Stimulated activated CD4-positive, alpha-beta T cell treated with anti-CD3 and anti-CD28 coated beads, Interleukin-12 subunit alpha, Interleukin-12 subunit beta, amount 100 ng/mL, for 24 hours (primary cell): ENCODE data around the gene DNASE2.
"Not testable (repeated sequence)": the region's sequence is repeated elsewhere in the genome, so short reads cannot be mapped to it uniquely, and the experiment has no call there.

Source experiments
- DNase-seq, 2 experiments: peaks; one replicate each; pipeline ENCODE4 v3.0.0-alpha.2; 2020; ENCODE audit warnings: low read depth in 2 of 2

DNASE2 gene, protein sequence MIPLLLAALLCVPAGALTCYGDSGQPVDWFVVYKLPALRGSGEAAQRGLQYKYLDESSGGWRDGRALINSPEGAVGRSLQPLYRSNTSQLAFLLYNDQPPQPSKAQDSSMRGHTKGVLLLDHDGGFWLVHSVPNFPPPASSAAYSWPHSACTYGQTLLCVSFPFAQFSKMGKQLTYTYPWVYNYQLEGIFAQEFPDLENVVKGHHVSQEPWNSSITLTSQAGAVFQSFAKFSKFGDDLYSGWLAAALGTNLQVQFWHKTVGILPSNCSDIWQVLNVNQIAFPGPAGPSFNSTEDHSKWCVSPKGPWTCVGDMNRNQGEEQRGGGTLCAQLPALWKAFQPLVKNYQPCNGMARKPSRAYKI

DNA sequence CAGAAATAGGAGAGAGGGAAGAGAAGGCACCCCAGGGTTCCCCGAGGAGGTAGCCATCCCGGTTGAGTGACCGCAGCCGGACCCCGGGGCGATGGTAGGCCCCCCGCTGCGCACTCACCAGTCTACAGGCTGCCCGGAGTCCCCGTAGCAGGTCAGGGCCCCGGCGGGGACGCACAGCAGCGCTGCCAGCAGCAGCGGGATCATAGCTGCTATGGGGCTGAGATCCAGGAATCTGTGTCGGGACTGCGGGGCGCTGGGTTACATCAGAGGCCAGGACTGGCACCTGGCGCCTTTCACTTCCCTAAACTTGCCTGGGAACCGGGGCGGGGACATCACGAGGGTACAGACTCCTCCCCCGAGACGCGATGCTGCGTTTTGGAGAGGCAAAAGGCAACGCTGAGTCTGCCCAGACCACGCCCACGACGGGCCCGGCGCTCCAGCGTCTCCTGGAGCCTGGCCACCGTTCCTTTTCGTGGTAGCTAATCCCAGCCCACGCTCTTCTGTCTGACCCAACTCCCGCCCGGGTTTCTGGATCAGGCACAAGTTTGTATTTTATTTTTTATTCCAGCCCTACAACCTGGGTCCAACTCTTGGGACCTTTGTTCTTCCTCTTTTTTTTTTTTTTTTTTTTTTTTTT is at the start of gene DNASE2:
TSS of gene DNASE2 (minus strand) at position 278 of the 637 bp plus-strand sequence. CDS start at position 204, 74 bp downstream.
- peak; percentile 80 to 93 for DNase-seq

DNA sequence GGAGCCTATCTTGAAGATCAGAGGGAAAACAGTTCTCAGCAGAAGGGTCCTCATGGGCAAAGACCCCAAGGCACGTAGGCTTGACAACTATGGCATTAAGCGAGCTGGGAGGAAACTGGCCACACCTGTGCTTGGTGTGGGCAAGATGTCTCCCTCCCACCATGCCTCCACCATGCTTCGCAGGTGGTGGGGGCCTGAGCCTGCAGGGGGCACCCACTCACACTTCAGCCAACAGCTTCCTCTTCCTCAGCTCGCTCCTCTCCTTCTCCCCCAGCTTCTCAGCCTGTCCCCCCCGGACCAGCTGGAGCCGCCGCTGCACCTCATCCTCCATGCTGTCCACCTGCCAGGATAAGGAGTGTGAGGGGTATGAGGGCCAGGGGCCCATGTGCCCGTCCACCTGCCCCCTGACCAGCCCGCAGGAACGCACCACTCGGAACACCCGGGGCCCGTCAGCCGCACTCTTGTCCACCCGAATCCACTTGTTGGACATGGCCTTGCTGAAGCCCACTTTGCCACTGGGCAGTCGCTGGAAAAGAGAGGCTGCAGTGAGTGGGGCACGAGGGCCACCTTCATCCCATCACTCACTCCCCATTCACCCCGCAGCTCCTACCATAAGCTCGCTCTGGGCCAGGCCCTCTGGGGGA is 48.9 kb upstream of the DNASE2 start:
- no peak for DNase-seq

DNA sequence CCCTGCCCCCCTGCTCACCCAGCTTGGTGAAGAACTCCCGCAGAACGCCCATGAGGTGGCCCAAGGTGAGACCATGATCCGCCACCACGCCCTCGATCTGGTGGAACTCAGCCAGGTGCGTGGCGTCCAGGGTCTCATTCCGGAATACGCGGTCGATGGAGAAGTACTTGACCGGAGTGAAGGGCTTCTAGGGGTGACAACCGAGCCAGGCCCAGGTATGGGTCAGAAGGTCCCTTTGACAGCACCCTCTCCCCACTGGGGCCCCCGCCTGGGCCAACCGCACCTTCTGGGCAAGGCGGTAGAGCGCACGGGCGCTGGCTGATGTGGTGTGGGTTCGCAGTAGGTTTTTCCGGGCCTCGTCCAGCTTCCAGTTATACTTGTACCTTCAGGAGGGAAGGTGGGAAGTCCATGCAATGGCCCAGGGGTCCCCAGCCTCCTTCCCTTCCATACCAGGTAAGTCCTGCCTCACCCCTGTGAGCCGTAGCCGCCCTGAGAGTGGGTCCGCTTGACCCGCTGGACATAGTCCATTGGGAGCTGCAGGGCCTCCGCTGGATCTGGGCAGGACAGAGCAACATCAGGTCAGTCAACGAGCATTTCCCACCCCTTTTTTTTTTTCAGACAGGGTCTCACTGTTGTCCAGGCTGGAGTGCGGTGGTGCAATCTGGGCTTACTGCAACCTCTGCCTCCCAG is 43.5 kb upstream of the DNASE2 start:
- no peak for DNase-seq

DNA sequence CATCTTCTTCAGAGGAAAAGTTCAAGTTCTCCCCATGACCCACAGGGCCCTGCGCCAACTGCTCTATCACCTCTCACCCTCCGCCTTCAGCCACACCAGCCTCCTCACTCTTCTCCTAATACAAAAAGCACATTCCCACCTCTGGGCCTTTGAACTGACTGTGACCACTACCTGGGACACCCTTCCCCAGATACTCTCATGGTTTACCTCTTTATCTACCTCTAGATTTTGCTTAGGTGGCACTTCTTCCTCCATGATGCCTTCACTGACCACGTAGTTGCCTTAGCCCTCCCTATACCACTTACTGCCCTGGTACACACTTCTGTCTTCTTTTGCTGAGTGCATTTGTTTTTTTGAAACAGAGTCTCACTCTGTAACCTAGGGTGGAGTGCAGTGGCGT is 41.7 kb upstream of the DNASE2 start:
- no peak for DNase-seq

DNA sequence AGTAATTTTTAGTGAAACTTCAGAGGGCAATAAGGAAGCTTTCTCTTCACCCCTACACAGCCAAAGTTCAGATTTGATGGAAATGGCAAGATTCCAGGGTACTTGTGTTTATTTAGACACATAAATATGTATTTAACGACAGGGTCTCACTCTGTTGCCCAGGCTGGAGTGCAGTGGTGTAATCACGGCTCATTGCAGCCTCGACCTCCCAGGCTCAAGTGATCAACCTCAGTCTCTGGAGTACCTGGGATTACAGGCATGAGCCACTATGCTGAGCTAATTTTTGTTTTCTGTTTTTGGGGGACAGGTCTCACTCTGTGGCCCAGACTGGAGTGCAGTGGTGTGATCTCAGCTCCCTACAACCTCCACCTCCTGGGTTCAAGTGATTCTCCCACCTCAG is 39.8 kb upstream of the DNASE2 start:
- DNase-seq, result no peak

DNA sequence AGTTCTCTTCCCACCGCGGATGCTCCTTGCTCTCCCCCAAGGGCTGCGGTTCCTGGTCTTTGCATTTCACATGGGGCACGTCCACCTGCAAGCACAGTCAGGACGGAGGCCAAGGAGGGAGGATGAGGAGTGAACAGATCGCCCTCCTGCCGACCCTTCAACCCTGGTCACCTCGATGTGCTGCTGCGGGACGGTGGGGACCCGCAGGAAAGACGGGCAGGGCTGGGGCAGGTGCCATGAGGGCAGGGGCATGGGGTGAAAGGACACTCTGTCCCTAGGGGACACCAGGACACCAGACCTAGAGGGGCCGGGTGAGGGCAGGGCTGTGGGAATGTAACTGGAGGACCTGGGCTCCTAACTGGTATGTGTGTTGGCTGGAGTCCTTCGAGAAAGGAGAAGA is 37.0 kb upstream of the DNASE2 start:
- DNase-seq, result no peak

DNA sequence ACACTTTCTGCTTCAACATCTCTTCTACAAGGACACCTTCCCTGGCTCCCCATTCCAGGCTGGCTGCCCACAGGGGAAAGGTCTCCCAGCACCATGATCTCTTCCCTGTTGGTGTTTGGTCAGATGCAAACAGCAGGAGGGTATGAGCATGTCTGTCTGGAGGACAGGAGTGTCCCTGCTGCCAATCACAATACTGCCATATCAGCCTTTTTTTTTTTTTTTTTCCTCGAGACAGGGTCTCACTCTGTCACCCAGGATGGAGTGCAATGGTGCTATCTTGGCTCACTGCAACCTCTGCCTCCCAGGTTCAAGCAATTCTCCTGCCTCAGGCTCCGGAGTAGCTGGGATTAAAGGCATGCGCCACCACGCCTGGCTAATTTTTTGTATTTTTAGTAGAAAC is 34.6 kb upstream of the DNASE2 start:
- not testable (repeated sequence) for DNase-seq

DNA sequence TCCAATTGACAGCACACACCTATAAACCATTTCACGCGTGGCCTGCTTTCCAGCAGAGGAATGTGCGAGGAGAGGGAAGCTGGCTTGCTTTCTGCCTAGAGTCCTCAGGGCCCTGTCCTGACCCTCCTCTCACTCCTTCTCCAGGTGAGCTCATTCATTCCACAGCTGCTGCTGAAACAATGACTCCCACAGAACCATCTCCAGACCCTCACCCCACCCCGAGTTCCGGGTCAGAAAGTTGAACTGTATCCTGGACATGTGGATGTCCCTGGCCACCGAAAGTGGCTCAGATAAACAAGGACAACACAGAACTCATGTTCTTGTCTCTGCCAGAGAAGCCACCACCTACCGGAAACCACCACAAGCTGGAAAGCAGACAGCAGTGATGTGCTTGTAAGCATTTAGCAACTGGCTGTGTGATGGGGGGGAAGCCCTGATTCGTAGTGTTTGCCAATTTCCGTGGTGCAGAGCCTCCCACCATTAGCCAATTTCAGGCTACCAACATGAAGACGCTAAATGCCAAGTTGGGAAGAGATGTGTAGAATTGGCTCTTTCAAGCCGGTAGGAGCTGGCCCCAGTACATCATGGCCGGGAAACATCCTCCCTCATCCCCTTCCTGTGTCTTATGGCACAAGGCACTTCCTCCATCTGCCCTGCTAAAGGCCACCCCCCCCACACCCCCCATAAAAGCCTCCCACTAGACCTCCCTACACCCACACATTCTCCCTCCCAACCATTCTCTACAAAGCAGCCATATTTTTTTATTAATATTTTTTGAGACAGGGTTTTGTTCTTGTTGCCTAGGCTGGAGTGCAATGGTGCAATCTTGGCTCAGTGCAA is 32.8 kb upstream of the DNASE2 start:
- peak in 1 of 2 experiments; percentile 26 for DNase-seq

DNA sequence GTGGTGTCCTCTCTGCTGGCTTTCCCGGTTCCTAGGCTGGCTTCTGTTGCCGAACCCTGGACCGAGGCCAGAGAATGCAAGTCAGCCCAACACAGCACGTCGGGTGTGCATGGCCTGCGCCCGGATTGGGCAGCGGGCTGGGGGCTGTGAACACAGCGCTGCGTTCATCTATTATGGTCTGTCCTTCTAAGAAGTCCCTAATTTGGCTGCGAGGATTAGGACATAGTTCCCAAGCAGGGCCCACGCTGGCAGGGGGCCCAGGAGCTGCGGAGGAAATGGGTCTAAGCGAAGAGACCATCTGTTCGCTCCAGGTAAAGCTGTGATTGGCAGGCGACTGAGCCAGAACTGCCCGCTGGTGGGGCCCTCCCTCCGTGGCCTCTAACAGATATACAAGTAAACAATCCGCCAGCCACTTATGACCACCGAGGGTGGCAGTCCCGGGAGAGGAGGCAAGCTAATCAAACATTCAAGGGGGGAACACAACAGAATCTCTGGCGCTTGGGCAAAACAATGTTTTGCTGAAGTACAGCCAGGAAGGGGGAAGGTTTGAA is 31.8 kb upstream of the DNASE2 start:
- no peak for DNase-seq

DNA sequence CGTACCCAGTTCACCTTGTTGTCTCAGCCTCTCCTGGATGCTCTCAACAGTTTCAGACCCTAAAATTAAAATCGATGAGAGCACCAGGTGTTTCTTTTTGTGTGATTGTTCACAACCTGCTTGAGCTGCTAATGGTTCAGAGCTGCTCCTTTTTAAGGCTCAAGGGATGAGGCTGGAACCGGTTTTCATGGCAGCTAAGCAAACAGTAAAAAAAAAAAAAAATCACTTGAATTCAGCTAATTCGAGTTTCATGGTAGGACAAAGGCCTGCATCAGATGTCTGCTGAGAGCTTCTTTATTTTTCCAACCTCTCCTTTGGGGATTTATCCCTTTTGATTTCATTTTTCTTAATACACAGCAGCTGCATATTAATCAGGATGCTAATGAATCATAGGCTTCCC is 31.3 kb upstream of the DNASE2 start:
- no peak for DNase-seq

DNA sequence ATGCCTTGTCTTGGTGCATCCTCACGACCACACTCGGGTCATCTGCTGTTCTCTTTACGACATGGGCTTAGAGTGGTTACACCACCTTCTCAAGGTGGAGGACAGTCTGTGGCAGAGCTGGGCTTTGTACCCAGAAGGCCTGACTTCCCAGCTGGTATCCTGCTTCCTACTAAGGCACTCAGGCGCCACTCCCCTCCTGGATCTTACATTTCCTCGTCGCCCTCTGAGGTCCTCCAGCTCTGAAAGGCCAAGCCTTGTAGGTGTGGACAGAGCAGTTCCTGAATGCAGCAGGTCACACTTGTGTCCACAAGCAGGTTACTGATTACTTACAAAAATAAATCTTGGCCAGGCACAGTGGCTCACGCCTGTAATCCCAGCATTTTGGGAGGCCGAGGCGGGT is 25.9 kb upstream of the DNASE2 start:
- DNase-seq, result no peak

DNA sequence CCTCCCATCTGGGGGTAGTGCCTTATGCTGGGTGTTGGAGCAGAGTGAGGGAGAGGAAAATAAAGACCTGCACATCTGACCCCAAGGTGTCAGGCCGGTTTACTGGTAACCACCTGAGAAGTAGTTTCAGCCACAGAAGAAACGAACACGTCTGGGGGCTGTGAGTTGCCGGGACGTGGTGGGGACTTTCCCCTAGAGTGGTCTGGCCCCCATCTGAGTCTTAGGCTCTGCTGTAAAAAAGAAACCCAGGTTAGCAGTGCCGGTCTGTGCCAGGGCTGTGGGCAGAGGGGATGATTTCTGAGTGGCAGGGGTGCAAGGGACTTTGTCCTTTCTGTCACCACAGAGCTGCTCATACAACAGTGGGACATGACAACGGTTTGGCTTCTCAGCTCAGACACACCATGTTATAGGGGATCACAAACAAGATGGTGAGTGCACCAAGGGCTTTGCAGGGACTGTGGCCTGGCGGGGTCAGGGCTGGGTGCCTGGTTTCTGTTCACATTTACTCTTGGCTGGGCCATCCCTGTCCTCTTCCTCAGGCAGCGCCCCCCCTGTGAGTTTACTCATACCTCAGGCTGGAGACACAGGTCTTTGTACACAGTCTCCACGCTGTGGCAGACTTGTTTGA is 18.8 kb upstream of the DNASE2 start:
- DNase-seq, result no peak

DNA sequence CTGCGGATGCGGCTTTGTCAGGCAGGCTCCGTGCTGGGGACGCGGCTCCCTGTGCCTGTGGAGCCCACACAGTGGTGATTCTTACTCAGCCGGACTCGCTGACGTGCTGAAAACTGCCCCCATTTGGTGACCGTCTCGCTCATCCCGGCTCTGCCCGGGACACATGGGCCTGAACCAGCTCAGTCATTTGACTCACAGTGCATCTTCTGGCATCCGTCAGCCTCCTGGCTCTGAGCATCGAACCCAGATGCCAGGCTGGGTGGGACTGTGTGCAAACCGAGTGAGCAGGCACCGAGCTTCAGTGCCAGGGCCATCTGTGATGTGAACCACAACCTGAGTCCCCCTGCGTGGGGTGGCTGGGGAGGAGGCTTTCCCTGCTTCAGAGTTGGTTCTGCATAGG is 15.2 kb upstream of the DNASE2 start:
- no peak for DNase-seq

DNA sequence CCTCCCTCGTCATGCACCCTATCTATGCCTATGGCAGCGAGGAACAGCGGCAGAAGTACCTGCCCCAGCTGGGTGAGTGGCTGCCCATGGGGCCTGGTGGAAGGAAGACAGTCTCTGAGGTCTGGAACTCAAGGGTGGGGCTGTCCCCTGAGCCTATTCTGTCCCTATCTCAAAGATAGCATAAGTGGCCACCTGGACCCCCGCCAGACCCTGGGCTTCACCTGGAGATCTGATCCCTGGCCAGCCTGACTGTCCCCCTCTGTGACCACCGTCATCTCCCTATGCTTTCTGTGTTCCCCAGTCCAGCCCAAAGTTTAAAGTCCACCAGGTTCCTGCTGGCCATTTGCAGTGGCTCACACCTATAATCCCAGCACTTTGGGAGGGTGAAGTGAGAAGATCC is 12.3 kb upstream of the DNASE2 start:
- DNase-seq, result no peak

DNA sequence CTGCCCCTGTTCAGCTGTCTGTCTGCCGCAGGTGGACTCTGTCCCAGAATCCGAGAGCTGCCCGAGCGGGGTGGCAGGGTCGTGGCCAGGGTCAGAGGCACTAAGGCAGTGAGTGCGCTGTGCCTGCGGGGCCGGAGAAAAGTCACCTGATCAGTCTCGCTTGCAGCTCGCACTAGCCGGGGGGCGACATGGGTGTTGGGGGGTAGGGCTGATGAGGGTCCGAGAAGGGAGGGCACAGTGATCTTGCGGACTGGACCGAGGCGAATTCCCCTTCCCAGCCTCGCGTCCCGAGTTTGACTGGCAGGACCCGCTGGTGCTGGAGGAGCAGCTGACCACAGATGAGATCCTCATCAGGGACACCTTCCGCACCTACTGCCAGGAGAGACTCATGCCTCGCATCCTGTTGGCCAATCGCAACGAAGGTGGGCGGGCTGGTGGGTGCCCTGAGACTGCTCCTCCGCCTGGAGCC is 10.3 kb upstream of the DNASE2 start:
- DNase-seq, result no peak

DNA sequence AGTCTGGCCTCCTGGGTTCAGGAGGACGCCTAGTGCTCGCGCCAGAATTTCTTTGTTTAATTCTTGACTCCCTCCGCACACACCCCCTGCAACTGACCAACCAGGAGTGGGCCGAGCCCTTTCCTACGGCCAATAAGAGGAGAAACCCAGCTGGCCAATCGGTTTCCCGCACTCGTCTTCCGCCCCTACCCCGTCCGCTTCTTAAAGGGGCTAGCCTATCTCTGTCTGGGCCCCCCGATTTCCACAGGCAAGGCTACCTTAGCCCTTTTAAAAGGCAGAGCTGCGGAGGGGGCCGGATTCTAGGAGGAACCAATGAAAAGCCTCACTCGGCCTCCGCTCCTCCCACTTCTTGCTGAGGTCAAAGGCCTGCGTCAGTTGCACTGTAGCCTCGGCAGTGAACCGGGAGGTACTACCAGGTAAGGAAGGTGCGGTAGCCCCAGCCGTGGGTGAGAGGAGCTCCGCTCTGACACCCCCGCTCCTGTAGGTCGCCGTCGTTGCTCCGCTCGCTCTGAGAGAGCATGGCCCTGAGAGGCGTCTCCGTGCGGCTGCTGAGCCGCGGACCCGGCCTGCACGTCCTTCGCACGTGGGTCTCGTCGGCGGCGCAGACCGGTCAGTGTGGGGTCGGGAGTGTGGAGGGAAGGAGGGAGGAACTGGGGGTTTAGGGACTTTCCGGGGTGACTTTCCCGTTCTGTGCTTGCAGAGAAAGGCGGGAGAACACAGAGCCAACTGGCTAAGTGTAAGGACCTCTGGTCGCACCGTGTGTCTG is 9.7 kb upstream of the DNASE2 start, which contains the start of gene GCDH:
TSS of gene GCDH (plus strand) at position 374 of the 766 bp plus-strand sequence. CDS start at position 519, 145 bp downstream.
- DNase-seq, result peak; percentile 89 to 96

DNA sequence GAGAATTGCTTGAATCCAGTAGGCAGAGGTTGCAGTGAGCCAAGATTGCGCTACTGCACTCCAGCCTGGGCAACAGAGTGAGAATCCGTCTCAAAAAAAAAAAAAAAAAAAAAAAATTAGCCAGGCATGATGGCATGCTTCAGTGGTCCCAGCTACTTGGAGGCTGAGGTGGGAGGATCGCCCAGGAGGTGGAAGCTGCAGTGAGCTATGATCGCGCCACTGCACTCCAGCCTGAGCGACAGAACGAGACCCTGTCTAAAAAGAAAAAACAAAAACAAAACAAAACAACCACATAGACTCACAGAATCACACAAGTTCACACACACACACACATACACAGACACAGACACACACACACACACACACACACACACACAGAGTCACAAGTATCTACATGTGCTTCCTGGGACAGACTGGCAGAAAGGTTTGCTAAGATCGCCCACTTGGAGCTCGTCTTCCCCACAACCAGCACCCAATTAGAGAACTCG is 9.1 kb upstream of the DNASE2 start:
- not testable (repeated sequence) for DNase-seq

DNA sequence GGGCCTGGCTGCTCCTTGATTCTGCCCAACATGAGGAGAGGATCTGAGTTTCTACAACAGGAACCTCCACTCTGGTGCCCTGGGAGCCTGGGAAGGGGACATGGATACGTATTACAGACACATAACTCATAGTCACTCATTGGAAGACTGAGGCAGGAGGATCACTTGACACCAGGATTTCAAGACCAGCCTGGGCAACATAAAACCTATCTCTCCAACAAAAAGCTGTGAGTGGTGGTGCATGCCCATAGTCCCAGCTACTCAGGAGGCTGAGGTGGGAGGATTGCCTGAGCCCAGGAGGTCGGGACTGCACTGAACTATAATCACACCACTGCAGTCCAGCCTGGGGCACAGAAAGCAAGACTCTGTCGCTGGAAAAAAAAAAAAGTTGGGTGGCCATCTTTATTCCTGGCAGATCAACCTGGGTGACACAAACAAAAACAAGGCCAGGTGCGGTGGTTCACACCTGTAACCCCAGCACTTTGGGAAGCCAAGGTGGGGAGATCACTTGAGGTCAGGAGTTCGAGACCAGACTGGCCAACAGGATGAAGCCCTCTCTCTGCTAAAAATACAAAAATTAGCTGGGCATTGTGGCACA is 6.9 kb upstream of the DNASE2 start:
- no peak for DNase-seq
